SK-N-MC (cell line): ENCODE data around the gene TRAPPC14.

ENCODE experiments used
- DNase-seq: peaks from one replicate; pipeline ENCODE4 v3.0.0-alpha.2; 2011; ENCODE audit warnings: low read depth, low spot score
- H3K27ac ChIP-seq: fragments of 200-600 bp; sonication (generic); 2 replicates; pipeline ENCODE4 v1.5.1; 2016; ENCODE audit warnings: mixed run types
- H3K36me3 ChIP-seq: fragments of 200-600 bp; sonication (generic); 2 replicates; pipeline ENCODE4 v1.6.1; 2017; ENCODE audit warnings: antibody characterized with exemption, low read length, mixed read lengths; ENCODE audit not compliant: insufficient read depth
- H3K4me3 ChIP-seq: fragments of 200-600 bp; sonication (generic); 2 replicates; pipeline ENCODE4 v1.5.1; 2016
- H3K9ac ChIP-seq: fragments of 200-600 bp; sonication (generic); 2 replicates; pipeline ENCODE4 v1.8.0; 2017; ENCODE audit warnings: mixed run types, mixed read lengths; ENCODE audit not compliant: insufficient read length
- H3K9me3 ChIP-seq: fragments of 200-600 bp; sonication (generic); 2 replicates; pipeline ENCODE4 v1.6.1; 2017; ENCODE audit warnings: low read depth, mild to moderate bottlenecking, antibody characterized with exemption, low read length, moderate library complexity, mixed read lengths
- EZH2 ChIP-seq: fragments of 200-600 bp; sonication (generic); IDR thresholded peaks from one replicate; pipeline ENCODE4 v1.6.1; 2017; ENCODE audit warnings: antibody characterized with exemption
- FOXP2 ChIP-seq: optimal IDR thresholded peaks from 2 replicates; pipeline ENCODE3; 2011; ENCODE audit warnings: mild to moderate bottlenecking, moderate library complexity; ENCODE audit not compliant: insufficient read depth; ENCODE audit errors: extremely low read length, control extremely low read depth
- POLR2AphosphoS5 ChIP-seq: IDR thresholded peaks from 2 replicates; pipeline ENCODE4 v1.6.1; 2012; ENCODE audit warnings: mild to moderate bottlenecking, low read depth, low read length, borderline replicate concordance

Gene TRAPPC14

DNA sequence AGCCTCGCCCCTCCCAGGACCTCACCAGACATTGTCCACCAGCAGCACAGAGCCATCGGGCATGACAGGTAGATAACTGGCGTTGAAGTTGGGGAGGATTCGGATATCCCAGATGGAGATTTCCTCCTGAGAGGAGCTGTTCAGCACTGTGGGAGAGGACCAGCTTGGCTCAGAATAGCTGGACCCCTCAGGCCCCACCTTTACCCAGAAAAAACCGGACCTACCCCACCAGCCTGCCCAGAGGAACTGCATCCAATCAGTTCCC is 1.5 kb downstream of the TRAPPC14 start:
- peak overlapping the region; percentile 88; the same call in 1 of the 2 replicates for H3K4me3 ChIP-seq
- TF ChIP-seq POLR2AphosphoS5 (no peak), EZH2 (no peak), FOXP2 (no peak)
- no peak overlapping the region for H3K27ac ChIP-seq
- no peak for DNase-seq
- no peak overlapping the region for H3K9ac ChIP-seq
- peaks cover 32% of the 10 kb centered on the region; the same call in 1 of the 2 replicates for H3K36me3 ChIP-seq
- H3K9me3 ChIP-seq = no peaks in the 10 kb centered on the region

DNA sequence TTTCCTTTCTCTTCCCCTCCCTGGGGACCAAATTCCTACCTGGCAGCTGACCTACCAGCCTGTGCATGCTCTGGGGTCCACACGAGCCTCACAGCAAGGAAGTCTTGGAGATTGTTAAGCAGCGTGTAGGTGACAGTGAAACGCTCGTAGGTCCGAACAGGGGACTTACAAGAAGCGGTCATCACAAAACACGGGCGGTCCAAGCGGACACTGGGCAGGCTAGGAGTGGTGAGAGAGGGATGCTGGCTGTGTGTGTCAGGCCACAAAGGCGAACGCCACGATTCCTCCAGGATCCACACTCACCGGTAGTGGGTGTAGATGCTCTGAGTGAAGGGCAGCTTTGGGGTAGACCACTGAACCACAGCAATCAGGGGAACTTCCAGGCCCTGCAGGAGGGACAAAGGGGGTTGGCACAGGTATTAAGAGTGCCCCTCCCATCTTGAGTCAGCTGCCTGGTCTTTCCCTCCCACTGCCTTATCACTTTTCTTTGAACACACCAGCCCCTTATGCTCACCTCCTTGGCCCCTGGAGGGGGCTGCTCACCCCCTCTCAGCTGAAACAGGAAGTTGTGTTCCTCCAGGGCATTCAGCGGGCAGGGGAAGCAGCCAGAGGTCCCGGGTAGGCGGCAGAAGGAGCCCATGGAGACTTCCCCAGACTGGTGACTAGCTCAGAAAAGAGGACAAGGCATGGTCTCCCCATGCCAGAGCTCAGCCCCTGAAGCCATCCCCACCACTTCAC is 2.0 kb downstream of the TRAPPC14 start:
- Histone ChIP-seq H3K36me3 (peaks cover 32% of the 10 kb centered on the region; the same call in 1 of the 2 replicates), H3K9ac (no peak overlapping the region), H3K9me3 (no peaks in the 10 kb centered on the region), H3K27ac (no peak overlapping the region), H3K4me3 (no peak overlapping the region)
- no peak for DNase-seq
- no peak for TF ChIP-seq FOXP2
- TF ChIP-seq POLR2AphosphoS5 = no peak
- no peak for TF ChIP-seq EZH2

GRCh38 chr7:100155553-100156317 is 2.8 kb downstream of the TRAPPC14 start:
- TF ChIP-seq FOXP2 = no peak
- no peak for TF ChIP-seq EZH2
- TF ChIP-seq POLR2AphosphoS5 = no peak
- no peak for DNase-seq
- H3K4me3 ChIP-seq = no peak overlapping the region
- H3K9ac ChIP-seq = no peak overlapping the region
- H3K36me3 ChIP-seq = peaks cover 32% of the 10 kb centered on the region; the same call in 1 of the 2 replicates
- H3K27ac ChIP-seq = 0 out of 2 replicates have a peak overlapping the region, but pooled peaks have one; percentile 25
- H3K9me3 ChIP-seq = no peaks in the 10 kb centered on the region

GRCh38 chr7:100154651-100155491 is 3.7 kb downstream of the TRAPPC14 start:
- peaks cover 32% of the 10 kb centered on the region; the same call in 1 of the 2 replicates for H3K36me3 ChIP-seq
- H3K9ac ChIP-seq = no peak overlapping the region
- no peaks in the 10 kb centered on the region for H3K9me3 ChIP-seq
- H3K4me3 ChIP-seq = no peak overlapping the region
- TF ChIP-seq FOXP2 (no peak), EZH2 (no peak), POLR2AphosphoS5 (peak; percentile 29)
- no peak overlapping the region; the same call in 1 of the 2 replicates for H3K27ac ChIP-seq
- no peak for DNase-seq

GRCh38 chr7:100153708-100154535 is 4.6 kb downstream of the TRAPPC14 start:
- TF ChIP-seq POLR2AphosphoS5 (0 out of 2 replicates have a peak, but pooled peaks have one; percentile 8), EZH2 (no peak)
- Histone ChIP-seq H3K4me3 (no peak overlapping the region), H3K9me3 (no peaks in the 10 kb centered on the region), H3K36me3 (peaks cover 32% of the 10 kb centered on the region; the same call in 1 of the 2 replicates), H3K9ac (no peak overlapping the region), H3K27ac (peak overlapping the region; percentile 50)
- no peak for DNase-seq

DNA sequence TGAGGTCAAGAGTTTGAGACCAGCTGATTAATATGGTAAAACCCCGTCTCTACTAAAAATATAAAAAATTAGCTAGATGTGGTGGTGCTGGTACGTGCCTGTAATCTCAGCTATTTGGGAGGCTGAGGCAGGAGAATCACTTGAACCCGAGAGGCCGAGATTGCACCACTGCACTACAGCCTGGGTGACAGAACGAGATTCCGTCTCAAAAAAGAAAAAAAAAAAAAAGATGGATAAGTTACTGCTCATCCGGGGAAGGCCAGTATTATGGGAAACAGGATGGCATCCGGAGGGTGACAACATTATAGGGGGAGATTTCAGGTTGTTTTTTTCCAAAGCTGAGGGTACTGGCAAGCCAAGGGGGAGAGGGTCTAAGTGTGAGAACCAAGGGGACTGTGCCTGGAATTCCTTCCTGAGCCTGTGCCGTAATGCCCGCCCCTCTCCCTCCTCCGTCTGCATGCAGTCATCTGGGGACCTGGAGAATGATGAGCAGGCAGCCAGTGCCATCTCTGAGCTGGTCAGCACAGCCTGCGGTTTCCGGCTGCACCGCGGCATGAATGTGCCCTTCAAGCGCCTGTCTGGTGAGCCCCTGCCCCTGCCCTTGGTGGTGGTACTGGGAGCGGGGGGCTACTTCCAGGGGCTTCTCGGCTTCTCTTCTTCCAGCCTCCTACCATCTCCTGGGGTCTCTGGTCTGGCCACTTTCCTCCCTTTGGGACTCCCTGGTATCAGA is 5.4 kb downstream of the TRAPPC14 start:
- no peak overlapping the region for H3K4me3 ChIP-seq
- TF ChIP-seq EZH2 (no peak), POLR2AphosphoS5 (peak; percentile 27; the same call in 1 of the 2 replicates)
- H3K9ac ChIP-seq = no peak overlapping the region
- no peak for DNase-seq
- H3K36me3 ChIP-seq = peaks cover 32% of the 10 kb centered on the region; the same call in 1 of the 2 replicates
- no peaks in the 10 kb centered on the region for H3K9me3 ChIP-seq
- H3K27ac ChIP-seq = no peak overlapping the region

DNA sequence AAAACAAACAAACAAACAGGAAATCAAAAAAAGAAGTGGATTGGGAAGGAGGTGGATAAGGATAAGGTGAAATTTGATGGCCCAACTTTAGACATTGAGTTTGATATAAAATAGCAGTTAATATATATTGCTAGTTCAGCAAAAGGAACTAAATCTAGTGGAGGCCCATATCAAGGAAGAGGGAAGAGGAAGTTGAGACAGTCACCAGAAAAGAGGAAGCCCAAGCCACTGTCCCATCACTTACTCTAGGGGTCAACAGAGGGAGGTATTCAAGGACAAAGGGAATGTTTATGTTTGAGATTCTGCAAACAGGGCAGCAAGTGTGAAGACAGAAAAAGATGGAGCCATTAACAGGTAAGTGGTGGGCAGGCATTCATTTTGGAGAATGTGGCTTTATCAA is 6.1 kb downstream of the TRAPPC14 start:
- H3K27ac ChIP-seq = no peak overlapping the region

More for the DNA sequence above, 6.1 kb downstream of the TRAPPC14 start:
- Histone ChIP-seq H3K36me3 (peaks cover 32% of the 10 kb centered on the region; the same call in 1 of the 2 replicates), H3K9me3 (no peaks in the 10 kb centered on the region), H3K4me3 (no peak overlapping the region), H3K9ac (no peak overlapping the region)
- TF ChIP-seq FOXP2 = no peak
- no peak for TF ChIP-seq EZH2
- no peak for TF ChIP-seq POLR2AphosphoS5
- DNase-seq = no peak
